Gastrocnemius medialis (tissue), 4 donors: ENCODE measurements around the gene RCAN3. TPM values are rescaled to one million over a fixed set of nuclear protein-coding genes. Genes with fewer than 3 reads are reported as not detected.
"Not testable (repeated sequence)": the region's sequence is repeated elsewhere in the genome, so short reads cannot be mapped to it uniquely, and the experiment has no call there.

Source experiments
- ATAC-seq, 2 donors: fragments of 150-250 bp; one replicate each; pipeline ENCODE4 v1.9.1; 2016
- DNase-seq, 2 donors: peaks; one replicate each; pipeline ENCODE4 v3.0.0-alpha.2; 2019
- H3K27ac ChIP-seq, 4 donors: fragments of 200-600 bp; sonication (generic); 1 replicate in 1 of 4; 2 replicates in 3 of 4; pipeline ENCODE4 v1.5.1; 2016 to 2018; ENCODE audit warnings: mild to moderate bottlenecking in 2 of 4, moderate library complexity in 1 of 4
- H3K27me3 ChIP-seq, 3 donors: fragments of 200-600 bp; sonication (generic) in 2 of 3; 1 replicate in 1 of 3; 2 replicates in 2 of 3; pipeline versions ENCODE4 v1.5.1 to v1.6.0; 2016 to 2019; ENCODE audit warnings: mild to moderate bottlenecking in 1 of 3, moderate library complexity in 1 of 3
- H3K36me3 ChIP-seq, 2 donors: fragments of 200-600 bp; sonication (generic) in 1 of 2; one replicate each; pipeline ENCODE4 v1.5.1; 2017 to 2018
- H3K4me1 ChIP-seq, 2 donors: fragments of 200-600 bp; sonication (generic) in 1 of 2; one replicate each; pipeline ENCODE4 v1.5.1; 2016 to 2017; ENCODE audit warnings: mild to moderate bottlenecking in 2 of 2
- H3K4me3 ChIP-seq, 4 donors: fragments of 200-600 bp; sonication (generic) in 3 of 4; 1 replicate in 1 of 4; 2 replicates in 3 of 4; pipeline ENCODE4 v1.5.1; 2016 to 2019; ENCODE audit warnings: mild to moderate bottlenecking in 2 of 4
- H3K9me3 ChIP-seq, 3 donors: fragments of 200-600 bp; sonication (generic) in 2 of 3; 1 replicate in 1 of 3; 2 replicates in 2 of 3; pipeline ENCODE4 v1.5.1; 2016 to 2019
- POLR2A ChIP-seq, 2 donors: fragments of 450-650 bp; IDR thresholded peaks; one replicate each; pipeline ENCODE4 v1.6.1; 2017; ENCODE audit warnings: antibody characterized with exemption in 2 of 2, mild to moderate bottlenecking in 2 of 2, moderate library complexity in 2 of 2
- in situ Hi-C, 4 donors: fragments of 200-750 bp; cut with MboI; loops; one replicate each; pipeline versions ENCODE4 v1.15.0 to v1.8.0; 2017; ENCODE audit warnings: low sequenced_read_pairs in 4 of 4
- intact Hi-C: fragments of 100-400 bp; cut with DNase I; formaldehyde crosslinking; loops from one replicate; pipeline ENCODE4 v1.15.1; 2023; ENCODE audit warnings: low total_unique reads
- total RNA-seq, 4 donors: library from RNA; depleted of rRNA; stranded (reverse); fragments of >200 nt; gene quantifications; one replicate each; pipeline versions ENCODE4 v1.1.0 to v1.2.3, GENCODE V29; 2016
- TF ChIP-seq, protein P1 (sequence below), 5 experiments: fragments of 450-650 bp in 3 of 5; fragments of 200-600 bp in 2 of 5; sonication (generic) in 2 of 5; IDR thresholded peaks in 4 of 5; conservative IDR thresholded peaks in 1 of 5; 1 replicate in 4 of 5; 2 replicates in 1 of 5; pipeline ENCODE4 v1.5.1; 2016 to 2019; ENCODE audit warnings: antibody characterized with exemption in 5 of 5, mild to moderate bottlenecking in 3 of 5, moderate library complexity in 3 of 5

RCAN3 gene
- total RNA-seq, 4 donors from 2014 or later, result 1.3 to 2.1 (median 1.8) TPM

GRCh38 chr1:24525606-24526005, 23.0 kb downstream of the RCAN3 start:
- in situ Hi-C loops (no loop called here), intact Hi-C loops (no loop called here)
- ATAC-seq (no peak), DNase-seq (no peak)
- H3K4me3 ChIP-seq, result no peak overlapping the region
- H3K27ac ChIP-seq, result no peak overlapping the region
- TF ChIP-seq, protein P1, sequence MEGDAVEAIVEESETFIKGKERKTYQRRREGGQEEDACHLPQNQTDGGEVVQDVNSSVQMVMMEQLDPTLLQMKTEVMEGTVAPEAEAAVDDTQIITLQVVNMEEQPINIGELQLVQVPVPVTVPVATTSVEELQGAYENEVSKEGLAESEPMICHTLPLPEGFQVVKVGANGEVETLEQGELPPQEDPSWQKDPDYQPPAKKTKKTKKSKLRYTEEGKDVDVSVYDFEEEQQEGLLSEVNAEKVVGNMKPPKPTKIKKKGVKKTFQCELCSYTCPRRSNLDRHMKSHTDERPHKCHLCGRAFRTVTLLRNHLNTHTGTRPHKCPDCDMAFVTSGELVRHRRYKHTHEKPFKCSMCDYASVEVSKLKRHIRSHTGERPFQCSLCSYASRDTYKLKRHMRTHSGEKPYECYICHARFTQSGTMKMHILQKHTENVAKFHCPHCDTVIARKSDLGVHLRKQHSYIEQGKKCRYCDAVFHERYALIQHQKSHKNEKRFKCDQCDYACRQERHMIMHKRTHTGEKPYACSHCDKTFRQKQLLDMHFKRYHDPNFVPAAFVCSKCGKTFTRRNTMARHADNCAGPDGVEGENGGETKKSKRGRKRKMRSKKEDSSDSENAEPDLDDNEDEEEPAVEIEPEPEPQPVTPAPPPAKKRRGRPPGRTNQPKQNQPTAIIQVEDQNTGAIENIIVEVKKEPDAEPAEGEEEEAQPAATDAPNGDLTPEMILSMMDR (IDR thresholded peaks at IDR 0.05 in 4 of 5, conservative IDR thresholded peaks at IDR 0.05 in 1 of 5), result no peak
- no peak for TF ChIP-seq POLR2A (IDR thresholded peaks at IDR 0.05)
- no peaks in the 10 kb centered on the region for H3K27me3 ChIP-seq
- H3K4me1 ChIP-seq, result no peaks in the 10 kb centered on the region
- no peaks in the 10 kb centered on the region for H3K9me3 ChIP-seq
- no peaks in the 10 kb centered on the region for H3K36me3 ChIP-seq

GRCh38 chr1:24526045-24526444, 23.4 kb downstream of the RCAN3 start:
- Histone ChIP-seq H3K36me3 (no peaks in the 10 kb centered on the region), H3K4me3 (no peak overlapping the region), H3K4me1 (no peaks in the 10 kb centered on the region), H3K9me3 (no peaks in the 10 kb centered on the region), H3K27me3 (no peaks in the 10 kb centered on the region), H3K27ac (no peak overlapping the region)
- TF ChIP-seq, protein P1 (IDR thresholded peaks at IDR 0.05 in 4 of 5, conservative IDR thresholded peaks at IDR 0.05 in 1 of 5), result no peak
- TF ChIP-seq POLR2A (IDR thresholded peaks at IDR 0.05), result no peak
- intact Hi-C loops (no loop called here), in situ Hi-C loops (no loop called here)
- ATAC-seq (no peak), DNase-seq (no peak)

DNA sequence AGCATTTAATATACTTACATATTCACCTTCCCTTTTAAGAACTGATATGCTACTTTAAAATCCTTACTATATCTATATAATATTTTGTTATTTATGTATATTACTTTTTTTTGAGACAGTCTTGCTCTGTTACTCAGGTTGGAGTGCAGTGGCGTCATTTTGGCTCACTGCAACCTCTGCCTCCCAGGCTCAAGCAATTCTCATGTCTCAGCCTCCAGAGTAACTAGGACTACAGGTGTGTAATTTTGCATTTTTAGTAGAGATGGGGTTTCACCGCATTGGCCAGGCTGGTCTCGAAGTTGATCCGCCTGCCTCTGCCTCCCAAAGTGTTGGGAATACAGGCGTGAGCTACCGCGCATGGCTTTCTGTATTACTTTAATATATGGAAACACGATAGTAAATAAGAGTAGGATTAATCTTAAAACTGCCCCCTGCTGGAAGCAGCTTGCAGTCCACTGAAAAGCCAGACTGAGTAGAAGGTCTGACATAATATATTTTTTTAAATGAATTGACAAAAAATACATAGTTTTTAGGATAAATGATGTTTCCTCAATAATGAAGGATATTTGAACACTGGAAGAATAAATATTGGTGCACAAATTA, 24.4 kb downstream of the RCAN3 start:
- H3K9me3 ChIP-seq, result no peaks in the 10 kb centered on the region
- H3K36me3 ChIP-seq, result no peaks in the 10 kb centered on the region
- no peak for DNase-seq
- in situ Hi-C loops (no loop called here), intact Hi-C loops (no loop called here)
- no peak for TF ChIP-seq POLR2A (IDR thresholded peaks at IDR 0.05)
- TF ChIP-seq, protein P1 (IDR thresholded peaks at IDR 0.05 in 4 of 5, conservative IDR thresholded peaks at IDR 0.05 in 1 of 5), result peak in 3 of 5 experiments; percentile 10 to 36 (median 32)
- H3K4me3 ChIP-seq, result no peak overlapping the region
- H3K27me3 ChIP-seq, result no peaks in the 10 kb centered on the region
- ATAC-seq, result no peak
- H3K27ac ChIP-seq, result no peak overlapping the region
- no peaks in the 10 kb centered on the region for H3K4me1 ChIP-seq

DNA sequence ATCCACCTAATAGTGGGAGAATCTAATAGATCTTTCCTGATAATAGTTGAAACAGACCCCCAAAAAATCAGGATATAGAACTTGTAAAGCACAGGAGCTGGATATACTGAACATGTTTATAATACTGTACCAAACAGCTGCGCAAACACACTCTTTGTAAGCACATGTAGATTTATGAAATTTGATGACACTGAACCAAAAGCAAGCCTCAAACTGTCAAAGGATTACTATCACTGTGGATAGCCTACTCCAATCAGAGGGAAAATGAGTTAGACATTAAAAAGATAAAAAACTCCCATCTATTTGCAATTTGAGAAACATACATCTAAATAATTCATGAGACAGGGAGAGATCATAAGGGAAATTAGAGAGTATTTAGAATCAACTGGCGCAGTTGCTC, 26.1 kb downstream of the RCAN3 start:
- in situ Hi-C loops (no loop called here), intact Hi-C loops (no loop called here)
- TF ChIP-seq, protein P1 (IDR thresholded peaks at IDR 0.05 in 4 of 5, conservative IDR thresholded peaks at IDR 0.05 in 1 of 5), result no peak
- no peak for TF ChIP-seq POLR2A (IDR thresholded peaks at IDR 0.05)
- no peak overlapping the region for H3K4me3 ChIP-seq
- no peak overlapping the region for H3K27ac ChIP-seq
- DNase-seq (no peak), ATAC-seq (no peak)
- no peaks in the 10 kb centered on the region for H3K9me3 ChIP-seq
- H3K36me3 ChIP-seq, result no peaks in the 10 kb centered on the region
- H3K4me1 ChIP-seq, result no peaks in the 10 kb centered on the region
- H3K27me3 ChIP-seq, result no peaks in the 10 kb centered on the region

DNA sequence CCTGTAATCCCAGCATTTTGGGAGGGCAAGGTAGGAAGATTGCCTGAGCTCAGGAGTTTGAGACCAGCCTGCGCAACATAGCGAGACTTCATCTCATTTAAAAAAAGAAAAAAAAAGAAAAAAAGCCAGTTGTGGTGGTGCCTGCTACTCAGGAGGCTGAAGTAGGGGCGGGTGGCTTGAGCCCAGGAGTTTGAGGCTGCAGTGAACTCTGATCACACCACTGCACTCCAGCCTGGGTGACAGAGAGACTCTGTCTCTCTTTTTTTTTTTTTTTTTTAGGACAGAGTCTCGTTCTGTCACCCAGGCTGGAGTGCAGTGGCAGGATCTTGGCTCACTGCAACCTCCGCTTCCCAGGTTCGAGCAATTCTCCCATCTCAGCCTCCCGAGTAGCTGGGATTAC, 26.7 kb downstream of the RCAN3 start:
- H3K27ac ChIP-seq, H3K36me3 ChIP-seq, ATAC-seq, intact Hi-C loops, in situ Hi-C loops, H3K4me3 ChIP-seq, H3K9me3 ChIP-seq, DNase-seq, H3K4me1 ChIP-seq, H3K27me3 ChIP-seq: not testable (repeated sequence)
